GM23338 (cell line): Measurements from ENCODE around the gene PIK3AP1. TPM values are rescaled to one million over a fixed set of nuclear protein-coding genes. Genes with fewer than 3 reads are reported as not detected.

Experiments used
- ATAC-seq: fragments of 200-7000 bp; cut with Tn5 transposase; 3 replicates; pipeline ENCODE4 v1.9.1; 2020
- DNase-seq: peaks from one replicate; pipeline ENCODE4 v3.0.0-alpha.2; 2015; ENCODE audit warnings: low spot score
- H2AFZ ChIP-seq: fragments of 200-600 bp; sonication (generic); 2 replicates; pipeline ENCODE4 v1.8.0; 2016; ENCODE audit warnings: antibody characterized with exemption, mild to moderate bottlenecking, moderate library complexity
- H3F3A ChIP-seq: fragments of 200-600 bp; sonication (generic); replicated peaks from 2 replicates; pipeline ENCODE4 v1.8.0; 2017; ENCODE audit warnings: antibody characterized with exemption, mixed run types, low read depth
- H3K27ac ChIP-seq: fragments of 200-600 bp; sonication (generic); 2 replicates; pipeline ENCODE4 v1.6.1; 2016; ENCODE audit warnings: low read depth
- H3K27me3 ChIP-seq: fragments of 200-600 bp; sonication (generic); 2 replicates; pipeline ENCODE4 v1.8.0; 2016; ENCODE audit warnings: mild to moderate bottlenecking, mixed run types, moderate library complexity; ENCODE audit not compliant: insufficient read depth
- H3K36me3 ChIP-seq: fragments of 200-600 bp; sonication (generic); 2 replicates; pipeline ENCODE4 v1.8.0; 2016; ENCODE audit warnings: mild to moderate bottlenecking; ENCODE audit not compliant: insufficient read depth
- H3K4me1 ChIP-seq: fragments of 200-600 bp; sonication (generic); 2 replicates; pipeline ENCODE4 v1.8.0; 2016; ENCODE audit warnings: mild to moderate bottlenecking, moderate library complexity; ENCODE audit not compliant: insufficient read depth
- H3K4me2 ChIP-seq: fragments of 200-600 bp; sonication (generic); 2 replicates; pipeline ENCODE4 v1.7.1; 2017; ENCODE audit warnings: mixed run types
- H3K4me3 ChIP-seq: fragments of 200-600 bp; sonication (generic); 2 replicates; pipeline ENCODE4 v1.6.1; 2016; ENCODE audit warnings: mixed run types
- H3K79me2 ChIP-seq: fragments of 200-600 bp; sonication (generic); replicated peaks from 2 replicates; pipeline ENCODE4 v1.8.0; 2017; ENCODE audit warnings: mild to moderate bottlenecking; ENCODE audit not compliant: insufficient read depth
- H3K9me2 ChIP-seq: fragments of 200-600 bp; sonication (generic); 2 replicates; pipeline ENCODE4 v1.8.0; 2017; ENCODE audit not compliant: insufficient read depth
- H4K20me1 ChIP-seq: fragments of 200-600 bp; sonication (generic); replicated peaks from 2 replicates; pipeline ENCODE4 v1.8.0; 2017; ENCODE audit warnings: mild to moderate bottlenecking; ENCODE audit not compliant: insufficient read depth
- H3K27ac Mint-ChIP-seq: 2 replicates; pipeline ENCODE4 v1.8.0; 2020; ENCODE audit warnings: inconsistent platforms, mild to moderate bottlenecking, moderate library complexity, mixed read lengths
- H3K27me3 Mint-ChIP-seq: 3 replicates; pipeline ENCODE4 v1.8.0; 2022; ENCODE audit warnings: low read depth, mild to moderate bottlenecking, moderate library complexity, mixed read lengths, inconsistent platforms; ENCODE audit not compliant: insufficient read depth, poor library complexity
- H3K36me3 Mint-ChIP-seq: 3 replicates; pipeline ENCODE4 v1.8.0; 2021; ENCODE audit warnings: low read depth, mild to moderate bottlenecking, inconsistent platforms, moderate library complexity, mixed read lengths
- H3K4me1 Mint-ChIP-seq: 3 replicates; pipeline ENCODE4 v1.8.0; 2020; ENCODE audit warnings: mild to moderate bottlenecking, inconsistent platforms, mixed read lengths
- H3K4me3 Mint-ChIP-seq: 3 replicates; pipeline ENCODE4 v1.8.0; 2021; ENCODE audit warnings: moderate library complexity, mild to moderate bottlenecking, inconsistent platforms, mixed read lengths
- H3K9me3 Mint-ChIP-seq: 3 replicates; pipeline ENCODE4 v1.8.0; 2020; ENCODE audit warnings: moderate library complexity, mild to moderate bottlenecking, inconsistent platforms, mixed read lengths
- CREB1 ChIP-seq: fragments of 250-450 bp; sonication (Bioruptor Pico); IDR thresholded peaks from 2 replicates; pipeline ENCODE4 v1.5.0; 2020; ENCODE audit warnings: low read depth, mild to moderate bottlenecking, moderate library complexity
- CTCF ChIP-seq, 2 experiments: fragments of 200-600 bp in 1 of 2; sonication (generic) in 1 of 2; conservative IDR thresholded peaks; 2 replicates each; pipeline versions ENCODE4 v1.5.1 to v1.6.1; 2016 to 2017; ENCODE audit warnings: antibody characterized with exemption in 2 of 2, low read depth in 2 of 2, mild to moderate bottlenecking in 2 of 2, moderate library complexity in 1 of 2
- ETS1 ChIP-seq: IDR thresholded peaks from 2 replicates; pipeline ENCODE4 v1.6.1; 2016; ENCODE audit warnings: antibody characterized with exemption
- EZH2phosphoT487 ChIP-seq: fragments of 200-600 bp; sonication (generic); IDR thresholded peaks from one replicate; pipeline ENCODE4 v1.8.1; 2018; ENCODE audit warnings: antibody characterized with exemption; ENCODE audit not compliant: unreplicated experiment
- JUNB ChIP-seq: IDR thresholded peaks from one replicate; pipeline ENCODE4 v1.6.1; 2016; ENCODE audit warnings: antibody characterized with exemption; ENCODE audit not compliant: unreplicated experiment
- NANOG ChIP-seq: IDR thresholded peaks from 2 replicates; pipeline ENCODE4 v1.6.1; 2016; ENCODE audit warnings: antibody characterized with exemption, borderline replicate concordance
- POLR2AphosphoS5 ChIP-seq: IDR thresholded peaks from 2 replicates; pipeline ENCODE4 v1.6.1; 2016; ENCODE audit warnings: antibody characterized with exemption, low read depth
- REST ChIP-seq: IDR thresholded peaks from one replicate; pipeline ENCODE4 v1.6.1; 2018; ENCODE audit warnings: antibody characterized with exemption; ENCODE audit not compliant: unreplicated experiment
- STAT1 ChIP-seq: IDR thresholded peaks from one replicate; pipeline ENCODE4 v1.6.1; 2016; ENCODE audit warnings: antibody characterized with exemption; ENCODE audit not compliant: unreplicated experiment
- polyA plus RNA-seq: library from polyadenylated mRNA; unstranded; fragments of >200 nt; fragmentation: Nextera tagmentation; extraction: Ambion mirVana; gene quantifications from 2 replicates; pipeline ENCODE4 v1.2.1, GENCODE V29; 2016
- total RNA-seq: library from RNA; depleted of rRNA; stranded (reverse); fragments of >200 nt; shearing (Covaris generic); gene quantifications from 2 replicates; pipeline ENCODE4 v1.2.3, GENCODE V29; 2014

The PIK3AP1 gene
- total and polyA plus RNA-seq, 2 experiments from 2014 or later = 0.65 to 2.3 TPM

- DNase-seq (no peak), ATAC-seq (no peak)
- Histone ChIP-seq H3K27me3 (no peaks in the 10 kb centered on the region), H3K36me3 (no peaks in the 10 kb centered on the region), H3K4me2 (no peak overlapping the region), H3F3A (no peaks in the 10 kb centered on the region), H4K20me1 (no peaks in the 10 kb centered on the region), H2AFZ (no peak overlapping the region), H3K4me3 (no peak overlapping the region), H3K4me1 (no peaks in the 10 kb centered on the region), H3K9me2 (no peaks in the 10 kb centered on the region), H3K79me2 (no peaks in the 10 kb centered on the region), H3K27ac (no peak overlapping the region)
- TF ChIP-seq REST (no peak), STAT1 (no peak), CREB1 (no peak), EZH2phosphoT487 (no peak), ETS1 (no peak)
- Mint-ChIP-seq H3K27ac (no peak overlapping the region), H3K4me1 (peaks cover 2% of the 10 kb centered on the region; the same call in 1 of the 3 replicates), H3K9me3 (no peaks in the 10 kb centered on the region), H3K27me3 (no peaks in the 10 kb centered on the region), H3K36me3 (no peaks in the 10 kb centered on the region), H3K4me3 (no peak overlapping the region)
Observed at GRCh38 chr10:96746503-96746902, 26.2 kb upstream of the PIK3AP1 start.

- H3K36me3 ChIP-seq = no peaks in the 10 kb centered on the region
- DNase-seq (no peak), ATAC-seq (no peak)
- H3K27ac Mint-ChIP-seq = no peak overlapping the region
- H3K9me2 ChIP-seq = no peaks in the 10 kb centered on the region
- no peaks in the 10 kb centered on the region for H3F3A ChIP-seq
- peaks cover 4% of the 10 kb centered on the region; the same call in 2 of the 3 replicates for H3K4me1 Mint-ChIP-seq
- no peaks in the 10 kb centered on the region for H4K20me1 ChIP-seq
- no peak overlapping the region for H3K4me2 ChIP-seq
- H3K79me2 ChIP-seq = no peaks in the 10 kb centered on the region
- H3K9me3 Mint-ChIP-seq = no peaks in the 10 kb centered on the region
- H3K4me1 ChIP-seq = no peaks in the 10 kb centered on the region
- H3K27ac ChIP-seq = no peak overlapping the region
- H3K27me3 ChIP-seq = no peaks in the 10 kb centered on the region
- no peak for TF ChIP-seq POLR2AphosphoS5
- no peak for TF ChIP-seq CREB1
- TF ChIP-seq ETS1 = no peak
- TF ChIP-seq JUNB = no peak
- no peak for TF ChIP-seq NANOG
- no peak for TF ChIP-seq CTCF (conservative IDR thresholded peaks at IDR 0.05; ENCODE audit: low read depth in 2 of 2)
- H3K4me3 Mint-ChIP-seq = no peak overlapping the region
- no peak overlapping the region for H3K4me3 ChIP-seq
- no peaks in the 10 kb centered on the region for H3K36me3 Mint-ChIP-seq
- no peak overlapping the region for H2AFZ ChIP-seq
- H3K27me3 Mint-ChIP-seq = peaks cover 2% of the 10 kb centered on the region
Observed at GRCh38 chr10:96745950-96746349, 25.6 kb upstream of the PIK3AP1 start.
